Embryonic facial prominence (tissue), 1 donor: ENCODE data around the gene KLHL26.

ENCODE experiments used
- DNase-seq: peaks from one replicate; pipeline ENCODE4 v3.0.0-alpha.2; 2016; ENCODE audit errors: extremely low spot score

The KLHL26 gene

GRCh38 chr19:18601875-18602274 is 35.0 kb upstream of the KLHL26 start:
- DNase-seq, result no peak

DNA sequence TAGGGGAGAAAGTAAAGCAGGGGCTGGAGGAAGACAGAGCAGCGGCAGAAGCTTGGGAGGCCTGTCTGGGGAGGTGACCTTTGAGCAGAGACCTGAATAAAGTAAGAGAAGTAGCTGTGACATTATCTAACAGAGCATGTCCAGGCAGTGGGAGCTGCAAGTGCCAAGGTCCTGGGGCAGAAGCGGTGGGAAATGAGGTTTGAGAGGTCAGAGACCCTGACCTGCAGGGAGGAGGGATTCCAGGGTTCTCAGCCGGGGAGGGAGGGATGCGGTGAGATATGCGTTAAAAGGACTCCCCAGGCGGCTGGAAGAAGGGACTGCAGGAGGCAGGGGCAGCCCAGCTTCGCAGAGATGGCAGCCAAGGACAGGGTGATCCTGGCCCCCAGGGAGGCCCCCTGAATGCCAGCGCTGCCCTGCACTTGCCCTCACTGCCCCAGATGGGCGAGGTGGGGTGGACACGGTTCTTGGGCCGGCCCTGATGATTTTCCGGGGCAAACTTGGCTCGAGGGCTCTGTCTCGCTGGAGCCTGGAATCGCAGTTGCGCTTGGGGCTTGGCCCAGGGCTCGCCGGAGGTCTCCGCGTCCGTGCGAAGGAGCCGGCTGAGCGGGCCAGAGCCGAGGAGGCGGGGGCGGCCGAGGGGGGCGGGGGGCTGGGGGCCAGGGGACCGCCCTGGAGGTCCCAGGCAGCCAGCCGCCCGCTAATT is 33.4 kb upstream of the KLHL26 start:
- no peak for DNase-seq

- no peak for DNase-seq
These were observed 32.6 kb upstream of the KLHL26 start for GRCh38 chr19:18603958-18604819.

DNA sequence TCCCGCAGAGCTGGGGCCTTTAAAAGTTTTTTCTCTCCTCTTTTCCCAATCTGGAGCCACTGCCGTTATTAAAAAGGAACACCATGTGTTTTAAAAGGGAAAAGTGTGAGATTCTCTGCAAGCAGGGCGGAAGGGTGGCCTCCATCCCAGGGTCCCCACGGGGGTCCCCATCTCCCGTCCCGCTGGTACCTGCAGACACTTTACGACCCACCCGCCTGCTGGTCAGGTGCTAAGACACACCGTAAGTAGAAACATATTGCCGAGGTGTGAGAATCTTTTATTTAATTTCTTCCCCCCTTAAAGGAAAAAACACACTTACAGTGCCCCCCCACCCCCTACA is 32.0 kb upstream of the KLHL26 start:
- no peak for DNase-seq

- DNase-seq, result no peak
These were observed 31.7 kb upstream of the KLHL26 start for GRCh38 chr19:18605196-18605545.

GRCh38 chr19:18605546-18606280 is 31.1 kb upstream of the KLHL26 start:
- no peak for DNase-seq

DNA sequence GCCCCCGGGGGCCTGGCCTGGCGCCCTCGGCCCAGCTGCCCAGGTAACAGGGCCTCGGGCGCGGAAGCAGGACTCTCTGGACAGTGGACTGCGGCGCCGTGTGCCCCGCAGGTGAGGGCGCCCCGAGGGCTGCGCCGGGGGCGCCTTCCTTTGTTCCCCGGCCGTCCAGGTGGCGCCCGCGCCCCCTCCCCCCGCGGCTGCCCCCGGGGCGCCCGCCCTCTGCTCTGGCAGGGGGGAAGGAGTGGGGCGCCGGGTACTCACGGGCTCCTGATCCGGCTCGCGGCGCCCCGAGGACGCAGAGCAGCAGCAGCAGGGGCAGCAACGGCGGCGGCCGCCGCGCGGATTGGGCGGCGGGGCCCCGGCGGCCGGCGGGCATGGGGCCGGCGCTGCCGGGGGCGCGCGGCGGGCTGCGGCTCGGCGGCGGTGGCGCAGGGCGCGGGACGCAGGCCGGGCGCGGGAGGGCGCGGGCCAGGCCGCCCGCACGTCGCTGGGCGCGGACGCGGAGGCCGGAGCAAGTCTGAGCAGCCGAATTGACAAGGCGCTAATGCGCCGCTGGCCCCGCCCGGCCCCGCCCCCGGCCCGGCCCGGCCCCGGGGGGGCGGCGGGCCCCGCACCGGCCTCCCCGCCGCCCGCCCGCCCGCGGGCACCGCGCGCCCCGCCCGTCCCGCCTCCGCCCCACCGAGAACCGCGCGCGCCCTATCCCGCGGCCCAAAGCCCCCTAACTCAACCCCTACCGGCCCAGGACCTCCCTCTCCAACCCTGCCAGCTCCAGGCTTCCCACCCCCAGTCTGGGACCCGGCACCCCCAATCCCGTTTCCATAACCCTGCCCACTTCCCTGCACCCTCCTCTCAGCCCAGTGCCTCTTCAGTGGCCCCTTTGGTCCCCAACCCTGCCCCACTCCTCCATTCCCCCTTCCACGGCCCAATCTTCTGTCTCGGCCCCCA is 30.3 kb upstream of the KLHL26 start, which contains the start of gene CRLF1:
Gene CRLF1, minus strand, starts transcription at position 519 of the 945 bp plus-strand sequence. Its CDS starts 143 bp downstream, at position 376.
- no peak for DNase-seq

DNA sequence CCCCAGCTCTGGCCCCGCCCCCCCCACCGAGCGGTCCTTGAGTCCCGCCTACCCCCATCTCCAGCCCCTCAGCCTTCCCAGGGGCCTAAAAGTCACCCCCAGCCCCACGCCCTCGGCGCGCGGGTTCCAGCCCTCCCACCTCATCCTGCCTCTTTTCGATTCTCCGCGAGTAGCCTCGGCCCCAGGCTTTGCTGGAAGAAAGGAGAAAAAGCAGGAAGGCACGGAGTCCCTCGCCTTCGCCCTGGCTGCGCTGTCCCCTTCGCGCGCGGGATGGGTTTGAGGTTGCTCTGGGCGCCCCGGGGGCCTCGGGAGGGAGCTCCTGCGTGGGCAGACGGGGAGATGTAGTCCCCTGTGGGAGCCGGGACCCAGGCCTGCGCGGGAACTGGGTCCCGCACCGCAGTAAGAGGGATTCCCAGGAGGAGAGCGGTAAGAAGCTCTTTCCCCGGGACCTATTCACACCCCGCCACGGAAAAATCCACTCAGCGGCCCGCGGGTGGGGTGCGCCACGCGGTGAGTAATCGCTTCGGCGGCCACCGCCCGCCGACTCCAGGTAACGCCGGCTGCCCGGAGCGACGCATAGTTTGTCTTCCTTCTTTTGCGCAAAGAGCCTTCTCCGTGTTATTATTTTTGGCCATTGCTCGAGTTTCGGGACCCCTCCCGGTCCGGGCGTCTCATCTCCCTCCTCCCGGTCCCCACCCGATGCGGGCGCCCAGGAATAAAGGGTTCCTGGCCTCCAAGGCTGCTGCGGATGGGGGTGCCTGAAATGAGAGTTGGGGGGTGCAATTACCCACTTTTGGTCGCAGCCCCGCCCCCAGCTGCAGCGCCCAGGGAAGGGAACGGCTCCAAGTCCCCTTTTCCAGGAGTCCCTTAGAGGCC is 29.4 kb upstream of the KLHL26 start:
- DNase-seq, result no peak

GRCh38 chr19:18608102-18608804 is 28.6 kb upstream of the KLHL26 start:
- no peak for DNase-seq

DNA sequence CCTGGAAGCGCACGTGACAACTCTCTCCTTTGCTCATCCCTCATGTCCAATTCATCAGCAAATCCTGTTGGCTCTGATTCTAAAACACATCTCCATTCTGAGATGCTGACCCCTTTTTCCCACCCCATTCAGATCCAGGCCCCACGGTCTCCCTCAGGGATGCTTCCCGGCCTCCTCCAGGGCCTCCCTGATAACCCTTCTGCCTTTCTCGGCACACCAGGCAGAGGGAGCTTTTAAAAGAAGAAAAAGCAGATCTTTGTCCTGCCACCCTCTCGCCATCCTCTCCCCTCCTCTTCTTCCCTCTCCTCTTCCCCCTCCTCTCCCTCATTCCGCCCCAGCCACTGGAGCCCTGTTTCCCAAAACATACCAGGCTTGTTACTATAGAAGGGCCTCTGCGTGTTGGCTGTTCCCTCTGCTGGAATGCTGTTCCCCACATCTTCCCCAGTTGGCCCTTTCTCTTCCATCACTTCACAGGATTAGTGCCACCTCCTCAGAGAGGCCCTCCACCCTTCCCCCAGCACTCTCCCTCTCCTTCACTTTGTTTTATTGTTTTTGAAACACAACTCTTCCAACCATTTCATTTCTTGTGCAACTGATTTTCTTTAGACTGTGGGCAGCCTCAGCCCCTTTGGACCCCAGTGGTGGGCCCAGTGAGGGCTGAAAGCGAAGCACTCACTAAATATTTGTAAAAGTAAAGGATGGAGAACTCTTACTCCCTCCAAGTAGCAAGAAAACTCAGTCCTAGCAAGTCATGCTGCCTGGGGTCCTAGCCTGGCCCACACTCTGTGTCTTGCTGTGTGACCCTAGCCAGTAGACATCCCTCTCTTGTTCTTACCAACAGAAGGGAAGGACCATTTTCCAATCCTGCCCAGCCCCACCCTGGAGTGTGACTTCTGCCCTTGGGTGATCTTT is 27.8 kb upstream of the KLHL26 start:
- no peak for DNase-seq

- DNase-seq, result no peak
These were observed 27.1 kb upstream of the KLHL26 start for GRCh38 chr19:18609717-18610051.

GRCh38 chr19:18610245-18610555 is 26.6 kb upstream of the KLHL26 start:
- DNase-seq, result no peak

- DNase-seq, result no peak
These were observed 26.1 kb upstream of the KLHL26 start for GRCh38 chr19:18610556-18611326.

DNA sequence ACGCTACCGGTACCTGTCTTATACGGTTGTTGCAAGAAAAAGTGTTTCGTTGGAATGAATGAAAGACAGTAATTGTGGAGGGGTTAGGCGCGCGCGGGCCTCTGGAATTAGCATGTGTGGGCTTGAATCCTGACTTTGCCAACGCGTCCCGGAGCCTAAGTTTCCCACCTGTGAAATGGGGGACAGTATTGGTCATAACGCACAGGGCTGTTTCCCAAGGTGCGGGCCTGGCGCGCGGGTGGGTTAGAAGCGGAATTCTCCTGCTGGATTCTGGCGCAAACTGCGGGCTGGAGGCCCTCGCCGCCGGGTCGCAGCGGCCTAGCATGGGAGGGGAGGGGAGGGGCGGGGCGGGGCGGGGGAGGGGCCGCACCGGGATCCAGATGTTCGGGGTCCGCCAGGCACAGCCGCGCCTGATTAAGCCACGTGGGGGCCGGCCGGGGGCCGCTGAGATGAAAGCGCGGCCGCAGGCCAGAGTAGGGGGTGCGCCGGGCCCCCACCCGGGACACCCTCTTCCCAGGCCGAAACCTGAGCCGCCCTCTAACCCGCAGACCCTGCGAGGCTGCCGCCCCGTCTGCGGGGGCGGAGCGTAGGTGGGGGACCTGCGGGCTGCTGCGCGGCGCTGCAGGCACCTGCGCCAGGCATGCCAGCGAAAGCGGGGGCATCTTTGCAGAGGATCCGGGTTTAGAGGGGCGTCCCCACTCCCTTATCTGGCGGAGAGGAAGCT is 25.3 kb upstream of the KLHL26 start:
- DNase-seq, result no peak

GRCh38 chr19:18612051-18612771 is 24.6 kb upstream of the KLHL26 start:
- DNase-seq, result no peak

DNA sequence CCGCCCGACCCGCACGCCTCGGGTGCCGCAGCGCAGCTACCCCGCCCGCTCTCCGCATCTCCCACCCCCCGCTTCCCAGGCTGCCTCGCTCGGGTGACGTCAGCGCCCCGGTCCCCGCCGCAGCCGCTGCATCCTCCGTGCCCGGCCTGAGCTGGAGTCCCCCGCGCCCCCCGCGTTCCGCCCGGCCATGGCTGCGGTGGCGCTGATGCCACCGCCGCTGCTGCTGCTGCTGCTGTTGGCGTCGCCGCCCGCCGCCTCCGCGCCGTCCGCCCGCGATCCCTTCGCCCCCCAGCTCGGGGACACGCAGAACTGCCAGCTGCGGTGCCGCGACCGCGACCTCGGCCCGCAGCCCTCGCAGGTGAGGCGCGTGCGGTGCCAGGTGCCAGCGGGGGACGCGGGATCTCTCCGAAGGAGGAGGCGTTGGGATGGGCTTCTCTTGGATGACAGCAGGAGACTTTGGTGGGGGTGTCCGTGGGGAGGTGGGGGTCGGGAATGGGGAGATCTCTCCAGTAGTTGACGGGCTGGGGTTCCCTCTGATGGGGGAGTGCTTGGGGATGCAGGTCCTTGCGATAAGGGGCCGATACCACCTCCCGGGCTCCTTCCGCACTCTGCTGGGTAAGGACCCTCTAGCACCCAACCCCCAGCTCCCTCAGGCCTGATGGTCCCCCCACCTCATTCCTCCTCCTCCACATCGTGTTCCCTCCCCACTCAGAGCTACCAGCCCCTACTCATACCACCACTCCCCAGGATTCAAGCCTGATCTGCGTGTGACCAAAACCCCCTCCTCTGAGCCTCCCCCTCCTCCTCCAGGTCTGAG is 23.8 kb upstream of the KLHL26 start, which contains the start of gene TMEM59L:
Gene TMEM59L, plus strand, starts transcription at position 99 of the 817 bp plus-strand sequence. Its CDS starts 89 bp downstream, at position 188.
- DNase-seq, result no peak
